ENCODE data around the gene GFER.

The GFER gene

GRCh38 chr16:1971796-1972489 lies 12.1 kb upstream of the GFER start, which contains the start of gene TBL3:
TSS of gene TBL3 (plus strand) at chr16:1972053. CDS start at chr16:1972165, 112 bp downstream.
- H3K27ac ChIP-seq (ENCODE audit: extremely low read depth, low read depth, low read length): peak within 1 kb of the TSS; percentile 88
- H3K9me3 ChIP-seq (ENCODE audit: control insufficient read depth, insufficient read depth, low read depth, low read length): no peaks in the 10 kb centered on the region
- peak within 1 kb of the TSS; percentile 97 for H3K4me3 ChIP-seq (ENCODE audit: low read depth, low read length)
- ChIA-PET POLR2A (interaction anchor here (0.7 to 1.9 kb wide), 14 partner anchors 9 to 781 kb away, joined by 3 to 17 read pairs (median 3); partner anchors contain the start of genes GFER, MLST8, MSRB1 and NUBP2), CTCF (interaction anchor here (0.6 to 1.2 kb wide), 2 partner anchors 11 to 92 kb away, joined by 3 to 4 read pairs; no protein-coding TSS in a partner anchor)
- H3K4me1 ChIP-seq (ENCODE audit: control insufficient read depth, insufficient read depth, low read length): no peaks in the 10 kb centered on the region
- peaks cover 0 to 32% of the 10 kb centered on the region in 2 experiments; a peak in 1 of 3 replicates for H3K36me3 ChIP-seq (ENCODE audit: control insufficient read depth in 2 of 2, insufficient read depth in 1 of 2, low read length in 2 of 2)
- TF ChIP-seq ZEB2 (tag by site-specific recombination; IDR thresholded peaks at IDR 0.05): peak; percentile 96
- no peak for TF ChIP-seq ZNF664 (tag by site-specific recombination; IDR thresholded peaks at IDR 0.05)
- TF ChIP-seq ZBTB20 (tag by site-specific recombination; IDR thresholded peaks at IDR 0.05): peak; percentile 72
- no peak for TF ChIP-seq ZNF768 (tag by site-specific recombination; IDR thresholded peaks at IDR 0.05)
- no peak for TF ChIP-seq ZNF747 (tag by site-specific recombination; IDR thresholded peaks at IDR 0.05)
- no peak for TF ChIP-seq ZNF704 (tag by site-specific recombination; IDR thresholded peaks at IDR 0.05)
- peak; percentile 91 for TF ChIP-seq SP7 (tag by site-specific recombination; IDR thresholded peaks at IDR 0.05)
- peak; percentile 100 for TF ChIP-seq ZBTB26 (tag by site-specific recombination; optimal IDR thresholded peaks at IDR 0.05)
- TF ChIP-seq ZNF423 (tag by site-specific recombination; IDR thresholded peaks at IDR 0.05): no peak
- TF ChIP-seq ZNF223 (tag by site-specific recombination; IDR thresholded peaks at IDR 0.05): no peak
- TF ChIP-seq ZNF558 (tag by site-specific recombination; IDR thresholded peaks at IDR 0.05): no peak
- TF ChIP-seq ZNF791 (tag by site-specific recombination; IDR thresholded peaks at IDR 0.05): no peak
- peak; percentile 81 for TF ChIP-seq ATF2 (tag by site-specific recombination; IDR thresholded peaks at IDR 0.05; ENCODE audit: low read depth)
- TF ChIP-seq ZNF629 (tag by site-specific recombination; IDR thresholded peaks at IDR 0.05): peak; percentile 99
- peak; percentile 91 for TF ChIP-seq GLIS2 (tag by site-specific recombination; IDR thresholded peaks at IDR 0.05)
- no peak for TF ChIP-seq ZNF530 (tag by site-specific recombination; IDR thresholded peaks at IDR 0.05; ENCODE audit: low read depth)
- TF ChIP-seq ZNF311 (tag by site-specific recombination; IDR thresholded peaks at IDR 0.05; ENCODE audit: borderline replicate concordance): no peak
- TF ChIP-seq PRDM10 (tag by site-specific recombination; IDR thresholded peaks at IDR 0.05): peak; percentile 36; the same call in 1 of the 2 replicates
- TF ChIP-seq ZBTB21 (tag by site-specific recombination; IDR thresholded peaks at IDR 0.05): peak; percentile 98
- no peak for TF ChIP-seq ZNF274 (IDR thresholded peaks at IDR 0.05; ENCODE audit: low read length)
- no peak for TF ChIP-seq ZNF274 (tag by site-specific recombination; IDR thresholded peaks at IDR 0.05; ENCODE audit: borderline replicate concordance)
- no peak; the same call in 1 of the 2 replicates for TF ChIP-seq TSHZ1 (tag by site-specific recombination; IDR thresholded peaks at IDR 0.05; ENCODE audit: borderline replicate concordance)
- 0 out of 2 replicates have a peak, but pooled peaks have one; percentile 34 for TF ChIP-seq REST (tag by site-specific recombination; IDR thresholded peaks at IDR 0.05)
